Endothelial cell of umbilical vein (primary cell): ENCODE results near the gene GPD1L. TPM values are rescaled to one million over a fixed set of nuclear protein-coding genes. Genes with fewer than 3 reads are reported as not detected.

Source experiments
- BruUV-seq: library from RNA; stranded (reverse); fragments of 400-500 nt; replicated peaks from 2 replicates; lab custom pipeline; 2021; lab: Mats Ljungman, UMichigan
- CTCF ChIA-PET: fragments of 300-600, 350-600 bp; sonication (Branson Sonifier 250); formaldehyde crosslinking; loops from one replicate; lab custom pipeline; 2021; ENCODE audit warnings: antibody characterized with exemption, inconsistent platforms; lab: Charles Lee
- POLR2A ChIA-PET: fragments of 300-600, 350-600 bp; sonication (Branson Sonifier 250); formaldehyde crosslinking; loops from one replicate; lab custom pipeline; 2021; ENCODE audit warnings: antibody characterized with exemption, inconsistent platforms; lab: Charles Lee
- DNase-seq: peaks from one replicate; pipeline ENCODE4 v3.0.0-alpha.2; 2011; ENCODE audit warnings: low read depth, low spot score
- FAIRE-seq: peaks from 2 replicates; lab custom pipeline; 2011; peaks lifted over from hg19 to GRCh38; lab: Jason Lieb, UNC
- H2AFZ ChIP-seq: 2 replicates; pipeline ENCODE4 v1.6.0; 2012; ENCODE audit warnings: low read depth, low read length, control low read depth, inconsistent platforms
- H3K27ac ChIP-seq: 2 replicates; pipeline ENCODE4 v1.5.1; 2011; ENCODE audit warnings: low read depth, mild to moderate bottlenecking, control low read depth, low read length, moderate library complexity; ENCODE audit not compliant: insufficient read depth
- H3K27me3 ChIP-seq, 2 experiments: 2 replicates each; pipeline versions ENCODE4 v1.6.0 to v1.6.1; 2011; ENCODE audit warnings: low read length in 2 of 2, mixed read lengths in 1 of 2; ENCODE audit not compliant: control insufficient read depth in 2 of 2, insufficient read depth in 2 of 2
- H3K36me3 ChIP-seq, 2 experiments: 2 replicates in 1 of 2; 3 replicates in 1 of 2; pipeline ENCODE4 v1.5.1; 2011; ENCODE audit warnings: low read length in 2 of 2, mild to moderate bottlenecking in 1 of 2, moderate library complexity in 1 of 2; ENCODE audit not compliant: control insufficient read depth in 2 of 2, insufficient read depth in 2 of 2; ENCODE audit errors: extremely low read depth in 1 of 2
- H3K4me1 ChIP-seq: 3 replicates; pipeline ENCODE4 v1.5.1; 2011; ENCODE audit warnings: mild to moderate bottlenecking, low read length; ENCODE audit not compliant: control insufficient read depth, insufficient read depth; ENCODE audit errors: extremely low read depth
- H3K4me2 ChIP-seq: 2 replicates; pipeline ENCODE4 v1.6.1; 2011; ENCODE audit warnings: low read length, control low read depth, mixed read lengths; ENCODE audit not compliant: insufficient read depth
- H3K4me3 ChIP-seq, 3 experiments: fragments of 200-600 bp in 1 of 3; sonication (generic), shearing (Covaris generic) in 1 of 3; replicated peaks in 1 of 3; 2 replicates each; pipeline ENCODE4 v1.5.1; 2011 to 2016; ENCODE audit warnings: control low read depth in 3 of 3, low read length in 3 of 3, mild to moderate bottlenecking in 2 of 3, inconsistent platforms in 1 of 3, low read depth in 1 of 3, moderate library complexity in 1 of 3; ENCODE audit not compliant: insufficient read depth in 1 of 3
- H3K79me2 ChIP-seq: 2 replicates; pipeline ENCODE4 v1.6.0; 2012; ENCODE audit warnings: low read length, inconsistent platforms; ENCODE audit not compliant: control insufficient read depth, insufficient read depth
- H3K9ac ChIP-seq: replicated peaks from 2 replicates; pipeline ENCODE3; 2011; ENCODE audit warnings: low read length, control low read depth; ENCODE audit not compliant: insufficient read depth; ENCODE audit errors: extremely low read depth
- H3K9me1 ChIP-seq: replicated peaks from 3 replicates; pipeline ENCODE4 v1.6.0; 2011; ENCODE audit warnings: mild to moderate bottlenecking, low read length; ENCODE audit not compliant: control insufficient read depth, insufficient read depth; ENCODE audit errors: extremely low read depth
- H3K9me3 ChIP-seq: replicated peaks from 2 replicates; pipeline ENCODE4 v1.5.1; 2012; ENCODE audit warnings: low read length, inconsistent platforms; ENCODE audit not compliant: control insufficient read depth, insufficient read depth
- H4K20me1 ChIP-seq: replicated peaks from 2 replicates; pipeline ENCODE3; 2011; ENCODE audit warnings: mild to moderate bottlenecking, low read length; ENCODE audit not compliant: control insufficient read depth, insufficient read depth; ENCODE audit errors: extremely low read depth
- CTCF ChIP-seq, 2 donors: IDR thresholded peaks; 1 replicate in 1 of 2; 2 replicates in 1 of 2; pipeline ENCODE4 v1.5.1; 2011; ENCODE audit warnings: low read length in 2 of 2, mild to moderate bottlenecking in 2 of 2, moderate library complexity in 2 of 2, control low read depth in 1 of 2, inconsistent platforms in 1 of 2, low read depth in 1 of 2; ENCODE audit not compliant: insufficient read depth in 1 of 2; ENCODE audit errors: extremely low read depth in 1 of 2
- EZH2 ChIP-seq: IDR thresholded peaks from 2 replicates; pipeline ENCODE4 v1.6.1; 2012; ENCODE audit warnings: borderline replicate concordance, low read depth, mild to moderate bottlenecking, moderate library complexity, low read length, inconsistent platforms; ENCODE audit not compliant: severe bottlenecking
- FOS ChIP-seq: IDR thresholded peaks from 2 replicates; pipeline ENCODE4 v1.6.1; 2011; ENCODE audit warnings: mild to moderate bottlenecking, low read length, moderate library complexity, borderline replicate concordance; ENCODE audit not compliant: insufficient read depth
- GATA2 ChIP-seq: IDR thresholded peaks from 2 replicates; pipeline ENCODE4 v1.7.0; 2011; ENCODE audit warnings: low read depth, mild to moderate bottlenecking, moderate library complexity, mixed read lengths, low read length; ENCODE audit not compliant: insufficient read length, insufficient read depth
- JUN ChIP-seq: IDR thresholded peaks from 2 replicates; pipeline ENCODE4 v1.6.1; 2011; ENCODE audit warnings: borderline replicate concordance, low read depth; ENCODE audit not compliant: insufficient read length, insufficient read depth
- MAX ChIP-seq: IDR thresholded peaks from 2 replicates; pipeline ENCODE4 v1.6.1; 2011; ENCODE audit not compliant: insufficient read depth, insufficient read length
- POLR2A ChIP-seq: IDR thresholded peaks from 2 replicates; pipeline ENCODE4 v1.6.1; 2012; ENCODE audit warnings: low read depth, mild to moderate bottlenecking, control low read depth, low read length
- POLR2AphosphoS5 ChIP-seq: IDR thresholded peaks from 2 replicates; pipeline ENCODE4 v1.6.1; 2012; ENCODE audit warnings: low read depth, mild to moderate bottlenecking, control low read depth, low read length, moderate library complexity; ENCODE audit not compliant: insufficient read depth
- dilution Hi-C: fragments of 300-500 bp; cut with MboI; formaldehyde crosslinking; loops from one replicate; pipeline ENCODE4 v1.15.0; 2019; ENCODE audit warnings: low sequenced_read_pairs; ENCODE audit not compliant: extremely low pct_ligation_motif_present
- intact Hi-C: fragments of 100-400 bp; cut with micrococcal nuclease; formaldehyde crosslinking; loops from one replicate; pipeline ENCODE4 v1.10.0; 2022
- polyA plus RNA-seq, 4 experiments: library from polyadenylated mRNA; depleted of rRNA in 3 of 4; stranded (reverse) in 3 of 4; unstranded in 1 of 4; fragments of >200 nt; gene quantifications; 2 replicates each; pipeline versions ENCODE4 v1.2.1 to v1.2.3, GENCODE V29; 2011 to 2012; ENCODE audit warnings: missing spikeins in 1 of 4
- total RNA-seq: library from RNA; stranded (reverse); gene quantifications from 2 replicates; pipeline ENCODE4 v1.2.3, GENCODE V29; 2021

The GPD1L gene
- total and polyA plus RNA-seq, 2 donors (not counting 3 experiments of a cell fraction or from before 2014, with no cell fraction given) = 5.1 to 12.9 TPM

- CTCF ChIA-PET = interaction anchor here (0.5 to 4.7 kb wide), 13 partner anchors 9 to 603 kb away, joined by 3 to 62 read pairs (median 5); no protein-coding TSS in a partner anchor
- FAIRE-seq = no peak
- no TSS peak for BruUV-seq
These were observed 47.2 kb downstream of the GPD1L start for GRCh38 chr3:32153414-32154204.

More at GRCh38 chr3:32153414-32154204, 47.2 kb downstream of the GPD1L start:
- dilution Hi-C loops (no loop called here), intact Hi-C loops (no loop called here)
- POLR2A ChIA-PET = no interaction called here
- Histone ChIP-seq H3K36me3 (no peaks in the 10 kb centered on the region), H4K20me1 (no peaks in the 10 kb centered on the region), H3K9me3 (no peaks in the 10 kb centered on the region), H2AFZ (no peak overlapping the region), H3K4me2 (no peak overlapping the region), H3K9ac (no peak overlapping the region), H3K4me1 (no peaks in the 10 kb centered on the region), H3K79me2 (no peaks in the 10 kb centered on the region), H3K27me3 (no peaks in the 10 kb centered on the region), H3K4me3 (no peak overlapping the region), H3K9me1 (no peaks in the 10 kb centered on the region), H3K27ac (no peak overlapping the region)
- DNase-seq = no peak
- no peak for TF ChIP-seq FOS
- TF ChIP-seq POLR2AphosphoS5 = no peak
- no peak for TF ChIP-seq JUN
- no peak for TF ChIP-seq MAX
- TF ChIP-seq POLR2A = no peak
- no peak for TF ChIP-seq CTCF (IDR thresholded peaks at IDR 0.05; ENCODE audit: extremely low read depth in 1 of 2, insufficient read depth in 1 of 2, low read depth in 1 of 2, low read length in 2 of 2)
- no peak for TF ChIP-seq EZH2
- no peak for TF ChIP-seq GATA2
